Smooth muscle cell (in vitro differentiated cells): ENCODE measurements around the gene PRR18. TPM values are rescaled to one million over a fixed set of nuclear protein-coding genes. Genes with fewer than 3 reads are reported as not detected.

Source experiments
- DNase-seq: peaks from one replicate; lab custom pipeline; 2025; ENCODE audit not compliant: unreplicated experiment; lab: John Stamatoyannopoulos, UW
- H2AFZ ChIP-seq: fragments of 200-600 bp; sonication (generic); 2 replicates; pipeline ENCODE4 v1.6.0; 2016; ENCODE audit warnings: antibody characterized with exemption, low read depth, mild to moderate bottlenecking
- H3F3A ChIP-seq: fragments of 200-600 bp; sonication (generic); 2 replicates; pipeline ENCODE4 v1.6.0; 2017; ENCODE audit warnings: antibody characterized with exemption, low read depth
- H3K27ac ChIP-seq: fragments of 200-600 bp; sonication (generic); 2 replicates; pipeline ENCODE4 v1.5.1; 2016; ENCODE audit warnings: low read depth, mild to moderate bottlenecking
- H3K27me3 ChIP-seq: fragments of 200-600 bp; sonication (generic); 2 replicates; pipeline ENCODE4 v1.6.1; 2016; ENCODE audit warnings: low read depth, mild to moderate bottlenecking
- H3K36me3 ChIP-seq: fragments of 200-600 bp; sonication (generic); 2 replicates; pipeline ENCODE4 v1.5.1; 2016; ENCODE audit warnings: low read depth
- H3K4me1 ChIP-seq: fragments of 200-600 bp; sonication (generic); 2 replicates; pipeline ENCODE4 v1.5.1; 2016; ENCODE audit warnings: low read depth
- H3K4me2 ChIP-seq: fragments of 200-600 bp; sonication (generic); 2 replicates; pipeline ENCODE4 v1.6.0; 2016; ENCODE audit warnings: mild to moderate bottlenecking
- H3K4me3 ChIP-seq: fragments of 200-600 bp; sonication (generic); 2 replicates; pipeline ENCODE4 v1.5.1; 2016; ENCODE audit warnings: mild to moderate bottlenecking
- H3K79me2 ChIP-seq: fragments of 200-600 bp; sonication (generic); 2 replicates; pipeline ENCODE4 v1.6.0; 2016; ENCODE audit warnings: low read depth, mild to moderate bottlenecking
- H3K9ac ChIP-seq: fragments of 200-600 bp; sonication (generic); 2 replicates; pipeline ENCODE4 v1.6.0; 2016; ENCODE audit warnings: low read depth
- H3K9me3 ChIP-seq: fragments of 200-600 bp; sonication (generic); replicated peaks from 2 replicates; pipeline ENCODE4 v1.5.1; 2016; ENCODE audit warnings: low read depth
- H4K20me1 ChIP-seq: fragments of 200-600 bp; sonication (generic); 2 replicates; pipeline ENCODE4 v1.6.0; 2016; ENCODE audit warnings: low read depth
- WGBS: methylation state at CpG from one replicate; pipeline ENCODE4 v1.1.7; 2016; ENCODE audit warnings: low lambda C conversion rate; 5-methylcytosine and 5-hydroxymethylcytosine counted together
- polyA plus RNA-seq: library from polyadenylated mRNA; unstranded; fragments of >200 nt; fragmentation: Nextera tagmentation; extraction: Ambion mirVana; gene quantifications from 2 replicates; pipeline ENCODE4 v1.2.1, GENCODE V29; 2016
- total RNA-seq: library from RNA; depleted of rRNA; stranded (reverse); fragments of >200 nt; gene quantifications from 2 replicates; pipeline ENCODE4 v1.2.3, GENCODE V29; 2014
- TF ChIP-seq, protein P1 (sequence below): fragments of 200-600 bp; sonication (generic); IDR thresholded peaks from 2 replicates; pipeline ENCODE4 v1.5.1; 2017; ENCODE audit warnings: borderline replicate concordance, mild to moderate bottlenecking, antibody characterized with exemption; ENCODE audit not compliant: insufficient read depth, poor library complexity, severe bottlenecking

Gene PRR18
- total and polyA plus RNA-seq, 2 experiments from 2014 or later: not detected

- Histone ChIP-seq H2AFZ (no peak overlapping the region), H3K4me2 (peak overlapping the region; percentile 92), H3K9me3 (no peaks in the 10 kb centered on the region), H3K27ac (no peak overlapping the region), H3K9ac (no peak overlapping the region), H3K4me3 (peak overlapping the region; percentile 50), H4K20me1 (no peaks in the 10 kb centered on the region), H3K27me3 (peaks cover 85% of the 10 kb centered on the region), H3K36me3 (no peaks in the 10 kb centered on the region), H3K79me2 (no peaks in the 10 kb centered on the region), H3F3A (no peaks in the 10 kb centered on the region), H3K4me1 (peaks cover 9% of the 10 kb centered on the region)
- no peak for DNase-seq
- 3% methylated on average over 63 of the region's 115 CpGs for WGBS
- TF ChIP-seq, protein P1, sequence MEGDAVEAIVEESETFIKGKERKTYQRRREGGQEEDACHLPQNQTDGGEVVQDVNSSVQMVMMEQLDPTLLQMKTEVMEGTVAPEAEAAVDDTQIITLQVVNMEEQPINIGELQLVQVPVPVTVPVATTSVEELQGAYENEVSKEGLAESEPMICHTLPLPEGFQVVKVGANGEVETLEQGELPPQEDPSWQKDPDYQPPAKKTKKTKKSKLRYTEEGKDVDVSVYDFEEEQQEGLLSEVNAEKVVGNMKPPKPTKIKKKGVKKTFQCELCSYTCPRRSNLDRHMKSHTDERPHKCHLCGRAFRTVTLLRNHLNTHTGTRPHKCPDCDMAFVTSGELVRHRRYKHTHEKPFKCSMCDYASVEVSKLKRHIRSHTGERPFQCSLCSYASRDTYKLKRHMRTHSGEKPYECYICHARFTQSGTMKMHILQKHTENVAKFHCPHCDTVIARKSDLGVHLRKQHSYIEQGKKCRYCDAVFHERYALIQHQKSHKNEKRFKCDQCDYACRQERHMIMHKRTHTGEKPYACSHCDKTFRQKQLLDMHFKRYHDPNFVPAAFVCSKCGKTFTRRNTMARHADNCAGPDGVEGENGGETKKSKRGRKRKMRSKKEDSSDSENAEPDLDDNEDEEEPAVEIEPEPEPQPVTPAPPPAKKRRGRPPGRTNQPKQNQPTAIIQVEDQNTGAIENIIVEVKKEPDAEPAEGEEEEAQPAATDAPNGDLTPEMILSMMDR: no peak
These were observed 835 bp downstream of the PRR18 start for GRCh38 chr6:166307082-166308032.

- H3K9ac ChIP-seq: no peak overlapping the region
- H3K4me2 ChIP-seq: peak overlapping the region; percentile 92
- H3K27ac ChIP-seq: no peak overlapping the region
- peaks cover 85% of the 10 kb centered on the region for H3K27me3 ChIP-seq
- 83% methylated on average over 30 of the region's 34 CpGs for WGBS
- H3K4me3 ChIP-seq: no peak overlapping the region
- no peaks in the 10 kb centered on the region for H3K36me3 ChIP-seq
- no peak overlapping the region for H2AFZ ChIP-seq
- H3F3A ChIP-seq: no peaks in the 10 kb centered on the region
- no peaks in the 10 kb centered on the region for H4K20me1 ChIP-seq
- peaks cover 9% of the 10 kb centered on the region for H3K4me1 ChIP-seq
- no peak for DNase-seq
- TF ChIP-seq, protein P1: no peak
- H3K79me2 ChIP-seq: no peaks in the 10 kb centered on the region
- H3K9me3 ChIP-seq: no peaks in the 10 kb centered on the region
These were observed 1.7 kb downstream of the PRR18 start for GRCh38 chr6:166306378-166307081.

DNA sequence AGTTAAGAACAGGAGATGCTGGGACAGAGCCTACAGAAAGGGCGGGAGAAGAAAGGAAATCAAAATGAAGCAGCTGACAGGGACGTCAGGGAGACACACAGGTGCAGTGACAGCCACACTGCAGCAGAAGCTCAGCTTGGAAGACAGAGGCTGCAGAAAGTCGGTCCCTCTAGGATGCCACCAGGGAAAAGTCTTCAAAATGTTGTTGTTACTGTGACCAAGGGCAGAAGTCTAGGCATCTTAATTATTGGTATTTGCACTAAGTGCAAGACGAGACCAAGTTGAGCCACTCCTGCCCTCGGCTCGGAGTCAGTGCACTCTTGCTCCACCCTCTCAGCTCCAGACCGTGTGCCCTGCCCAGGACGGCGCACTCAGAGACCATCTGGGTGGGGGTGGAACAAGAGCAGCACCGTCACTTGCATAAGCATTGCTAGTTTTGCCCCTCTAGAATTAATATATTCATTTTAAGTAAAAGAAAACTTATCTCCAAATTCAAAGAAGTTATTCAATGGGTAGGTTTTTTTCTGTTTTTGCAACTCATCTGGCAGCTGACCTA, 2.6 kb downstream of the PRR18 start:
- Histone ChIP-seq H3K4me2 (no peak overlapping the region), H4K20me1 (no peaks in the 10 kb centered on the region), H3K4me1 (peaks cover 9% of the 10 kb centered on the region), H3F3A (no peaks in the 10 kb centered on the region), H3K36me3 (no peaks in the 10 kb centered on the region), H3K4me3 (no peak overlapping the region), H3K79me2 (no peaks in the 10 kb centered on the region), H3K27me3 (peaks cover 81% of the 10 kb centered on the region), H3K9me3 (no peaks in the 10 kb centered on the region), H3K9ac (no peak overlapping the region), H3K27ac (no peak overlapping the region), H2AFZ (no peak overlapping the region)
- no peak for DNase-seq
- WGBS: 69% methylated on average over 10 of the region's 10 CpGs
- TF ChIP-seq, protein P1: no peak
